Stimulated activated naive CD8-positive, alpha-beta T cell treated with anti-CD3 and anti-CD28 coated beads, Interleukin-15, Interleukin-2, amounts not matched to agents 100 ng/mL and 50 ng/mL, for 24 hours (primary cell): ENCODE measurements around the gene ARSI.

ENCODE experiments used
- H3K27ac Mint-ChIP-seq: one replicate; pipeline ENCODE4 v1.8.0; 2021; ENCODE audit warnings: mild to moderate bottlenecking, mixed read lengths
- H3K27me3 Mint-ChIP-seq: one replicate; pipeline ENCODE4 v1.8.0; 2021; ENCODE audit warnings: mixed read lengths
- H3K36me3 Mint-ChIP-seq: one replicate; pipeline ENCODE4 v1.8.0; 2021; ENCODE audit warnings: low read depth, mixed read lengths
- H3K4me1 Mint-ChIP-seq: one replicate; pipeline ENCODE4 v1.8.0; 2021; ENCODE audit warnings: low read depth, mixed read lengths
- H3K4me3 Mint-ChIP-seq: one replicate; pipeline ENCODE4 v1.8.0; 2021; ENCODE audit warnings: mild to moderate bottlenecking, mixed read lengths
- H3K9me3 Mint-ChIP-seq: one replicate; pipeline ENCODE4 v1.8.0; 2021; ENCODE audit warnings: mixed read lengths

ARSI gene

DNA sequence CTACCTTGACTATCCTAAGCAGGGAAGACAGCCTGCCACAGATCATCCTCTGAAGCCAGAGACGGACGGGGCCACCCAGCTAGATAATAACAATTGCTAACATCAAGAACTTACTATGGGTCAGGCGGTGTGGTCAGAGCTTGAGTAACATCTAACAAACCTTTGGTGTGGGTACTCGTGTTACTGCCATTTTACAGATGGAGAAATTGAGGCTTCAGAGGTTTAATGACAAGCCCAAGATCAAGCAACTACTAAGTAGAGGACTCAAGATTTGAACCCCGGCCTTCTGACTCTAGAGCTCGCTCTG lies 16.7 kb upstream of the ARSI start:
- H3K27ac Mint-ChIP-seq: no peak overlapping the region
- no peak overlapping the region for H3K4me3 Mint-ChIP-seq
- no peaks in the 10 kb centered on the region for H3K36me3 Mint-ChIP-seq

DNA sequence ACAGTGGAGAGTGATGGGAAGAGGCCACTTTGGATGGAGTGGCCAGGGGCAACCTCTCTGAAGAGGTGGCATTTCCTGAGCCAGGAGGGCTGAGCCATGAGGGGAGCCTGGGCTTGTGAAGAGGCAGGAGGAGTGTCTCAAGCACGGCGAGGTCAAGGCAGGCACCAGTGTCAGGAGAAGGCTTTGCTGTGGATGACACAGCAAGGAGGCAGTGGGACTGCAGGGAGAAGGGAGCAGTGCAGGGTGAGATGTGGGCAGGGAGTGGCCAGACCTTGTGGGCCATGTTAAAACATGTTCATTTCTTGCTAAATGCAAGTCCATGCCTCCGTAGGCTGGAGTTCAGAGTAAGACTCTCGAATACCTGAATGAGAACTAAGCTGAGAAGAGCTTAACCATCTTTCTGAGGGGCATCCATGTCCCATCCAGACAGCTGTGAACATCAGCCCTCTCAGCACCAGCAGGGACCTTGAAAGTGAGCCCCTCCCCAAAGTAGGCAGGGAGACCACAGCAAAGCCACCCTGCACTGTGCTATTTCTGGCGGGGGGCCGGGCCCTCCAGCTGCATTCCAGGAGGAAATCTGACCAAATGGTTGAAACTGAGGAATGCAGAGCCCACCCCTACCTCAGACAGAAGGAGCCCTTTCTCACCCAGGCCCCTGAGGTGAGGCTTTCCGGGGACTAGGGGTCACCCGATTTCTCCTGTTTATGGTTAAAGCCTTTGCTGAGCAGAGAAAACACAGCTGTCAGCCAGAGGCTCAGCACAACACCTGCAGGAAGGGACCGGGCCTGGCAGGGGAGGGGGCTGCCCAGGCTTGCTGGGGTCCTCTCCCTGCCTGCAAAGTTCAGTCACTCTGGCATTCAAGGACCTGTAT lies 16.1 kb upstream of the ARSI start:
- no peak overlapping the region for H3K27ac Mint-ChIP-seq
- no peaks in the 10 kb centered on the region for H3K27me3 Mint-ChIP-seq
- H3K36me3 Mint-ChIP-seq: no peaks in the 10 kb centered on the region
- H3K4me1 Mint-ChIP-seq: peaks cover 3% of the 10 kb centered on the region
- H3K9me3 Mint-ChIP-seq: peaks cover 4% of the 10 kb centered on the region
- H3K4me3 Mint-ChIP-seq: no peak overlapping the region

More for the DNA sequence above, 16.7 kb upstream of the ARSI start:
- Mint-ChIP-seq H3K27me3 (no peaks in the 10 kb centered on the region), H3K9me3 (peaks cover 4% of the 10 kb centered on the region), H3K4me1 (peaks cover 3% of the 10 kb centered on the region)

GRCh38 chr5:150317048-150318003 lies 14.6 kb upstream of the ARSI start:
- H3K9me3 Mint-ChIP-seq: peaks cover 4% of the 10 kb centered on the region
- no peaks in the 10 kb centered on the region for H3K27me3 Mint-ChIP-seq
- no peak overlapping the region for H3K27ac Mint-ChIP-seq
- H3K4me3 Mint-ChIP-seq: no peak overlapping the region
- H3K4me1 Mint-ChIP-seq: peaks cover 3% of the 10 kb centered on the region
- H3K36me3 Mint-ChIP-seq: no peaks in the 10 kb centered on the region

- no peaks in the 10 kb centered on the region for H3K27me3 Mint-ChIP-seq
- no peak overlapping the region for H3K27ac Mint-ChIP-seq
- H3K4me3 Mint-ChIP-seq: no peak overlapping the region
- no peaks in the 10 kb centered on the region for H3K36me3 Mint-ChIP-seq
- H3K9me3 Mint-ChIP-seq: no peaks in the 10 kb centered on the region
- H3K4me1 Mint-ChIP-seq: peaks cover 3% of the 10 kb centered on the region
Observed at GRCh38 chr5:150316320-150316719, 13.6 kb upstream of the ARSI start.

DNA sequence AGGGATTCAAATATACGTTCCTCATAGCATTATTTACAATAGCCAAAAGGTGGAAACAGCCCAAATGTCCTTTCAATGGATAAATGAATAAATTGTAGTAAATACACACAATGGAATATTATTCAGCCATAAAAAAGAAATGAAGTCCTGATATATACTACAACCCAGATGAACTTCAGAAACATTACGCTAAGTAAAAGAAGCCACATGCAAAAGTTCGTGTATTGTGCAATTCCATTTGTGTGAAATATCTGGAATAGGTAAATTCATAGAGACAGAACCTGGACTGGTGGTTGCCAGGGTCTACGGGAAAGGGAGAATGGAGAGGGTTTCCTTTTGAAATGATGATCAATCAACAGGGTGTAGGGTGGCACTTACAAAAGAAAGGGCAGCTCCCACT lies 12.5 kb upstream of the ARSI start:
- Mint-ChIP-seq H3K4me1 (peaks cover 3% of the 10 kb centered on the region), H3K27me3 (peaks cover 3% of the 10 kb centered on the region), H3K4me3 (no peak overlapping the region), H3K36me3 (no peaks in the 10 kb centered on the region), H3K9me3 (no peaks in the 10 kb centered on the region), H3K27ac (no peak overlapping the region)

DNA sequence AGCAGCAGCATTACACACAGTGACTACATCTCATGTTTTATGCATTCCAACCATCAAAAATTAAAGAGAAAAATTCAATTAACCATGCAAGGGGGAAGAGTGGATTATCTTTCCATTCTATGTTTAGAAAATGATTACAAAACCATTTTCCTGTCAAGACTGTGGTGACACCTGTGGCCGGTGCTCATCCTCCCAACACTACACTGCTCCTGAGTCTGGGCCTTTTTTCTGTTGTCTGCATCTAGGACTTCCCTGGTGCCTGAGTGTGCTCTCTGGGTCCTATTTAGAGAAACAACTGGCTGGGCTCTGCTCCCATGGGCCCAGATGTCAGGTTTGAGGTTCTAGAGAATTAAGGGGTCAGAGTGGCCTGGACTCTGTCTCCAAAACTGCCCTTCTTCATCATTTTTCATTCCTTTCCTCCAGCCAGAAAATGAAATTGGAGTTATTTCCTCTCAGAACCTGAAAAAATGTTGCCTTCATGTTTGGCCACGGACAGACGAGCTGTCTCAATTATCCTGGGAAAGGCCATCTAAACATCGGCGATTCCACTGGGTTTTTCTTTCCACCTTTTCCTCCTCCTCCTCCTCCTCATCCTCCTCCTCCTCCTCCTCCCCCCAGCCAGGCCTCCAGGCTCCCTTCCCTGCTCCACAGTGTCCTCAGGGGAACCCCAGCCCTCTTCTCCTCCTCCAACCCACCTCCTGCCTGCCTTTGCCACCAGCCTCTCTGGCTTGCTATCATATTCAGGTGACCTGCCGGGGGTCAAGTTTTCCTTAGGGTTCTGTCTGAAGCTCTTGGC lies 11.4 kb upstream of the ARSI start:
- no peaks in the 10 kb centered on the region for H3K9me3 Mint-ChIP-seq
- no peak overlapping the region for H3K27ac Mint-ChIP-seq
- H3K4me1 Mint-ChIP-seq: peaks cover 3% of the 10 kb centered on the region
- H3K4me3 Mint-ChIP-seq: no peak overlapping the region
- no peaks in the 10 kb centered on the region for H3K36me3 Mint-ChIP-seq
- H3K27me3 Mint-ChIP-seq: peaks cover 3% of the 10 kb centered on the region

- Mint-ChIP-seq H3K4me3 (no peak overlapping the region), H3K27me3 (peaks cover 3% of the 10 kb centered on the region), H3K9me3 (no peaks in the 10 kb centered on the region), H3K36me3 (no peaks in the 10 kb centered on the region), H3K4me1 (peaks cover 3% of the 10 kb centered on the region), H3K27ac (no peak overlapping the region)
Observed at GRCh38 chr5:150313501-150313900, 10.8 kb upstream of the ARSI start.

DNA sequence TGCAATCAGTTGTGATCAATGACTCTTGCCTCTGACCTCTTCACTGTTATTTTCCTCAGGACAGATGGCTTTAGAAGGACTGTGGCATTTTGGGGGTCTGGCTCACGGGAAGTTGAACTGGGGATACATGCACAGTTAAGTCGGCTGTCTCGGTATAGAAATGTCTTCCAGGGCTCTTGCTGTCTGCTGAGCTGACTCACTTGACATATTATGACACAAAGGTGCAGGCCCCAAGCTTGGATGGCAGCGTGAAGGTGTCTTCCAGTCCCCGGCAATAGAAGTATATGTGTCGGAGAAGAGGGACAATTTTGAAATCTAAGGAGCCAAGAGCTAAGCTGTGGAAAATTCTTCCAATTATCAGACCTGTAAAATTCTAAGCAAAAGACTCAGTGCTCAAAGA lies 9.8 kb upstream of the ARSI start:
- Mint-ChIP-seq H3K9me3 (no peaks in the 10 kb centered on the region), H3K4me1 (peaks cover 3% of the 10 kb centered on the region), H3K27me3 (peaks cover 3% of the 10 kb centered on the region), H3K4me3 (no peak overlapping the region), H3K27ac (no peak overlapping the region), H3K36me3 (no peaks in the 10 kb centered on the region)

GRCh38 chr5:150311015-150311692 lies 8.4 kb upstream of the ARSI start:
- Mint-ChIP-seq H3K27ac (no peak overlapping the region), H3K4me1 (no peaks in the 10 kb centered on the region), H3K4me3 (no peak overlapping the region), H3K36me3 (no peaks in the 10 kb centered on the region), H3K9me3 (no peaks in the 10 kb centered on the region), H3K27me3 (peaks cover 3% of the 10 kb centered on the region)

DNA sequence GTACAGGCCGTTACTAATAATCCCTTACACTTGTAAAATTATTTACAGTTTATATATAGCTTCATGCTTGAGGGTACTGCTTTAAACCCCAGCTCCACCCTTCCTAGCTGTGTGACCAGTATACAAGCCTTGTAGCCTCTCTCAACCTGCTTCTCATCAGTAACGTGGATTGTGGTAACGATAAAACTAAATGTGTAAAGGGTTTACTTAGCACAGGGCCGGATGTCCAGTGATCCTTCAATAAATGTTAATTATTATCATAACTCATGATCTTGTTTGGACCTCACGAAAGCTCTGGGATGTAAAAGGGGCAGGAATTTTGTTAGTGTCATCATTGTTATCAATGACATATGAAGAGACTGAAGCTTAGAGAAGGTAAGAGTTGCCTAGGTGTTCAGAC lies 7.5 kb upstream of the ARSI start:
- no peaks in the 10 kb centered on the region for H3K9me3 Mint-ChIP-seq
- no peaks in the 10 kb centered on the region for H3K4me1 Mint-ChIP-seq
- H3K27me3 Mint-ChIP-seq: peaks cover 3% of the 10 kb centered on the region
- no peak overlapping the region for H3K4me3 Mint-ChIP-seq
- H3K27ac Mint-ChIP-seq: no peak overlapping the region
- no peaks in the 10 kb centered on the region for H3K36me3 Mint-ChIP-seq

DNA sequence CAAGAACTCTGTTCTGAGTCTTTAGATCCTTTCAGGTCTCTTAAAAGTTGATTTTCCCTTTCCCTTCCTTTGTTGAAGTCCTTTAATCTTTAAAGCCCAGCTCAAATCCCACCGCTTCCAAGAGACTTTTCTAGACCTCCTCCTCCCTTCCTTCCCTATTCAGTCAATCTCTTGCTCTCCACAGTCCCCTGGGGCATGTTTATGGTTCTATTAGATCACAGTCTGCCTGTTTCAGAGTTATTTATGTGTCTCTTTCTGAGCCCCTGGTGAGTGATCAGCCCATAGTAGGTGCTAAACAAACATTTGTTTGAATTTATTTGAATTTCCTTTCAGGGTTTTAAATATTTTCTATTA lies 7.2 kb upstream of the ARSI start:
- H3K36me3 Mint-ChIP-seq: no peaks in the 10 kb centered on the region

DNA sequence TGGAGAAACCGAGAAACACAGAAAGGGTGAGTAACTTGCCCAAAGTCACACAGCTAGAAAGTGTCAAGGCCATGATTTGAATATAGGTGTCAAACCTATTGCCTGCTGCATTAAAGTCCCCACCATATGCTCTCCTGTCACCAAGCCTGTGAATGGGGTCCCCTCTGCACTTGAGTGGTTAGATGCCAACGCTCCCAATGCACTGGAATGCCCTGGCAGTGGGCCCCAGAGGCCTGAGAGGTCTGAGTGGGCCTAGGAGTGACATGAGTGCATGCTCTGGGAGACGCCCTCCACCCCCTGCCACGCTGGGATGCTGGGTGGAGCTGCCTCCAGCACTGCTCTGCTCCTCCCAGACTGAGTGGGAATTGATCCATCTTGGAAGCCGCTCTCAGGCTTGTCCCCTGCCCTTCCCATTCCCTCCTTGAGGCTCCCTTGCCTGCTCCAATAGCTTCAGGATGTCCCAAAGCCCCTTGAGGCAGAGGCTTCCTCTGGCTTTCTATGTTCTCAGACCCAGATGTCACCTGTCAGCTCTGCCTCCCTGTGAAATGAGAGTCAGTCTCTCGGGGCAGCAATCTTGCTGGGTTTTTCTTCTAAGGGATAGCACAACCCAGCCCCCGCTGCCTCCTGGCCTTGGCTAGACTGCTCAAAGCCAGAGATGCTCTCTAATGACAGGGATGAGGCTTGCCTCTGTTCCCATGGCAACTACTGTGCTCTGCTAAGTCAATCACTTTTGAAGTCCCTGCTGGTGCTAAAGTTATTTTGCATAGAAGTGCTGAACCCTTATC lies 6.6 kb upstream of the ARSI start:
- Mint-ChIP-seq H3K27me3 (peaks cover 4% of the 10 kb centered on the region), H3K9me3 (no peaks in the 10 kb centered on the region), H3K4me3 (no peak overlapping the region), H3K36me3 (no peaks in the 10 kb centered on the region), H3K27ac (no peak overlapping the region), H3K4me1 (no peaks in the 10 kb centered on the region)

More for the DNA sequence above, 7.2 kb upstream of the ARSI start:
- Mint-ChIP-seq H3K9me3 (no peaks in the 10 kb centered on the region), H3K4me3 (no peak overlapping the region), H3K27ac (no peak overlapping the region), H3K27me3 (peaks cover 3% of the 10 kb centered on the region), H3K4me1 (no peaks in the 10 kb centered on the region)

- Mint-ChIP-seq H3K9me3 (no peaks in the 10 kb centered on the region), H3K4me1 (no peaks in the 10 kb centered on the region), H3K36me3 (no peaks in the 10 kb centered on the region), H3K4me3 (no peak overlapping the region), H3K27me3 (peaks cover 18% of the 10 kb centered on the region), H3K27ac (no peak overlapping the region)
Observed at GRCh38 chr5:150307617-150308426, 5.1 kb upstream of the ARSI start.
